GM21515 (cell line): Measurements from ENCODE around the gene MAML3.

Source experiments
- ATAC-seq: cut with Tn5 transposase; IDR thresholded peaks from one replicate; pipeline ENCODE4 v1.9.1; 2021; ENCODE audit not compliant: unreplicated experiment

Gene MAML3

DNA sequence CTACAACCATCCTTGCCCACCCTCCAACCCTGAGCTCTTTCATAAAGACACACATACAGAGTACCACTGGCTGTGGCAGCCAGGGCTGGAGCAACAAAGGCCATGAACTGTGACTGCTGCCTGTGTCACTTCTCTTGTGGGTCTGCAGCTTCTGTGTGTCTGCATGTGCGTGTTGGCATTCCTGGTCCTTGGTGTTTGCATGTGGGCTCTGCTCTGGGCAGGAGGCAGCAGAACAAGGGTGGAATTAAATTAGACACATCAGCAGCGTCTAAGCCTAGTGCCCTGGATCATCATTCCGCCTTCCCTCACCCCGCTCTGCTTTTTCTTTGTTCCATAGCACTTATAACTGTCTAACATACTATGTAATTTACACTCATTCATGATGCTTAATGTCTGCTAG lies 330.6 kb downstream of the MAML3 start:
- ATAC-seq: no peak

DNA sequence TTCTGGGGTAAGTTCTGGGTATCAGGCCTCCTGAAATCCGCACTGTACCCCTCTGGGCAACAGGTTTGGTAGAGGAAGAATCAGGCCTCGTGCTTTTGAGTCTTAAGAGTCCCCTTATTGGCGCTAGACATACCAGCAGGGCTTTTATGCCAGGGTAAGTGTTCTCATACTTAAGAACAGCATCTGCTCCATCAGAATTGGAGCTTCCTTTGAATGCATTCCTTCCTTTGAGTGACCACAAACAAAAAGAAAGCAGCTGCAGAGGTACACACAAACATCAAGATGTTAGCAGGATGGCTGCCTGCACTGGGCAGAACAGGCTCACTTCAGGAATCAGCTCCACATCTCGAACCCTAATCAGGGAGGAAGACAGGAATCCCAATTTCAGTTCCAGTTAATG lies 331.6 kb downstream of the MAML3 start:
- no peak for ATAC-seq

DNA sequence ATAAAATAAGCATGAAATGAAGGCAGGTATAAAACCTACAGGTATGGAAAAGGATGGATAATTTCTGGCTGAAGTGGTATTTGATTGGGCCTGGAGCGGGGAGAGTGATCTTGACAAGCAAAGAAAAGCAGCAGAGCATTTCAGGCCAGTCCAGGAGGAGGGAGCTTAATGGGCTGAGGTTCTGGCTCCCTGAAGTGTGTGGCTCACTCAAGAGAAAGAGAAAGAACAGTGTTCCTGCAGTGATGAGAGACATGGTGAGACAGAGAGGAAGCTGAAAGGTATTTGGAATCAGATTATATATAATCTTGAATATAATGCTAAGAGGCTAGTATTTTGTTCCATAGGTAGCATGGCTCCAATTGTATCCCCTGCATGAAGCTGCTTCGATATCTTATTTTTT lies 334.9 kb downstream of the MAML3 start:
- no peak for ATAC-seq

DNA sequence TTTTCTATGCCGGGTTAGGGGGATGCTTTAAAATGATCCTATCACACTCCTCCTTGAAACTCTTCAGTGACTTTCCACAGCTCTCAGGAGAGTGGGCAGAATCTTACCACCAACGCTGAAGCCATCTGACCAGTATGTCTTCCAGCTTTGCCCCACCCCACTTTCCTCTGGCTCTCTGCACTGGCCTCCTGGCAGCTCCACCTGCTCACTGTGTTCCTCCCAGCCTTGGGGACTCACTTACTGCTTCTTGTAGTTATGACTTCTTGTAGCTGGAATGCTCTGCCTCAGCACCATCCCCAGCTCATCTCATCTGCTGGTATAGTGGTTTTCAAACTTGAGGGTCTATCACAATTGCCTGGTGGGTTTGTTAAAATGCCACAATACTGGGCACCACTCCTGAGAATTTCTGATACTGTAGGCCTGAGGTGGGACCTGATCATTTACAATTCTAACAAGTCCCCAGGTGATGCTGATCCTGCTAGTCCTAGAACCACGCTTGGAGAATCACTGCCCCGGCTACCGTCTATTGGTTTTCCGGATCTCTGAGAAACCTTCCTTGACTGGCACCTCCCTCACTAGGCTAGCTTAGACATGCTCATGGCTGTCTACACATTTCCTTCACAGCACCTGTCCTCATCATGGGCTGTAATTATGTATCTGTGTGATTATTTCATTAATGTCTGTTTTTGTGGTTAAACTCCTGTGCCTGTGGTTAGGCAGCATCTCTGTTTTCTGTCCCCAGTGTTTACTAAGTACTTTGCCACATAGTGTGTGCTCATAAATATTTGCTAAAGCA lies 336.1 kb downstream of the MAML3 start:
- ATAC-seq: no peak

DNA sequence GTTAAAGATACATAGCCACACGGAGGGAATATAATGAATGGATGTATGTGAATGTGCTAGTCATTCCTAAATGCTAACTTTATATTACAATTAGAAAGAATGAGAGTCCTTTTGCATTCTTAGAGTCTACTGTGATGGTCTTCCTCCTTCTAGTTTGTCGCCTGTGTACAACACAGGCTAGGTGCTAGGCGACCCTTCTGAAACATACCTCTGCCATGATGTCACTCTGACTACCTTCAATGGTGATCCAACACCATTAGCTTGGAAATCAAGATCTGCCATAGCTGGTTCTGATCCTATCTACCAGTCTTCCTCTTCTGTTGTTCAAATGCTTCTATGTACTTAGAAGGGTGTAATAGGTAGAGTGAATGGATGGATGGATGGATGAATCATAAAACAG lies 337.1 kb downstream of the MAML3 start:
- no peak for ATAC-seq

DNA sequence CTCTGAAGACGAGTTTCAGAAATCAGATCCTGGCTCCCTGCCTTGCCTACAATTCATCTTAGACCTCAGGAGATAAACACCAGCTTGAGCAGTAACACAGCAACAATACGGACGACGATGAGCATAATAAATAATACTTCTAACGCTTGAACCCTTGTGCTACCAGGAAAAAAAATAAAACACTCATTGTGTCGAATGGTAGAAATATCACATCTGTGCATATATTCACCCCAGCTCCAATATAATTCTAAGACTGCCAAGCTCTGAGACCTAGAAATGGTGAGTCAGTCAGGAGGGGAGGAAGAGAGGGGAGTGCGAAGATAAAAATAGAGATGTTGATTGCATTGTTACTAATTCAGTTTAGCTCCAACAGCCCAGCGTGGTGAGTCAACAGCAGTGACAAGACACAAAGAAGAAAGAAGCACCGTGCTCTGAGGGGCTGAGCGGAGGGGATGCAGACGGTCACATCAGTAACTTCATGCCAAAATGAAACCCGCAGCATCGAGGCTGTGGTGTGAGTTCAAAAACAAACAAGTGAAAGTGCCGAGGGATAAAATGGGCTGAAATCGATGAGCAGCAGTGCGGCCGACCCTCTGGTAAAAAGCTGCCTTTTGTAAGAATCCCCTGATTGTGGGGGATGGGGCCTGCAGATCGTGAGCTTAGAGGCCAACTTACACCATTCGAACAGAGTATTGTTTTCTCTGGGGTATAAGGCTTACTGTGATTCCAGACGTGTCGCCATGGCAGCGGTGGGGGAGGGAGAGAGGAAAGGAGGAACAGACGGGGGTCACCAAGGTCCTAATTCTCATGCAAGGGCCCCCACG lies 338.0 kb downstream of the MAML3 start:
- no peak for ATAC-seq

DNA sequence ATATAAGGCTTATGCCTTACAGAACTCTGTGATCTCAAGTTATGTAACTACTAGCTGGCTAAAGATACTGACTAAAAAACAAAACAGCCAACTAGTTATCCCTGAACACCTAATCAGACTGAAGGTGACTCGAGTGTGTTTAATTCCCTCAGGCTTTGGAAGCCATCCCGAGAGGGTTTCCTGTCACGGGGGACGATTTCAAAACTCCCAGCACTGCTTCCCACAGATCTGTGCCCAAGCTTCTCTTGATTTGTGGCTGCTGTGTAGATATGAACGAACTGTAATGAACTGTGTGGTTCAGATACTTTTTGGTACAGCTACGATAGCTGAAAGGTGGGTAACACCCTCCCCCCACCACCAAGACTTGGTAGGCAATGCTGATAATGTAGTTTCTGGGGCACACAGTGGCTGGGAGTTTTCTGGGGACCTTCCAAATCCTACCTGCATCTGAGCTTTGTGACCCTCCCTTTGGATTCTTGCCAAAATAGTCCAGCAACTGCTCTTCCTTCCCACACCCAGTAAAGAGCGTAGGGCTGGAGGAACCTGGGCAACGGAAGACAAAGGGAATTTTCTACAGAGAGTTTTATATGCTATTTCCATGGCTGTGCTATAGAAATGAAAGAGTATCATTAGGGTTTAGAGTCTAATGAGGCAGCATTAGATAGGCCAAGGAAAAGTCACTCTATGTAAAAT lies 339.5 kb downstream of the MAML3 start:
- no peak for ATAC-seq

DNA sequence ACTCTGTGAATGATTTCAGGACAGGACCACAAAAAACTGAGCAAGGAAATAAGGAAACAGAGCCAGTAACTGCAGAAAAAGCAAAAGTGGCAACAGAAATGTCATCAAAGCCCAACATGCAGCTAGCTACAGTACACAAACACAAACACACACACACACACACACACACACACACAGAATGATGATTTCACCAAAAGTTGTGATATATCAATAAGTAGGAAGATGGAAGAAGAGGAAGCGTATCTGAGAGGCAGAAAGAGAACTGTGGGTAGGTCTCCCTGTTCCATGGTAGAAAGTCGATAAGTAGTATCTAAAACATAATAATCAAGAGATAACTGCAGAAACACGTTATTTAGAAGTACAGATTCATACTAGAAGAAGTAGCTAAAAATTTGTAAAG lies 340.1 kb downstream of the MAML3 start:
- ATAC-seq: no peak

DNA sequence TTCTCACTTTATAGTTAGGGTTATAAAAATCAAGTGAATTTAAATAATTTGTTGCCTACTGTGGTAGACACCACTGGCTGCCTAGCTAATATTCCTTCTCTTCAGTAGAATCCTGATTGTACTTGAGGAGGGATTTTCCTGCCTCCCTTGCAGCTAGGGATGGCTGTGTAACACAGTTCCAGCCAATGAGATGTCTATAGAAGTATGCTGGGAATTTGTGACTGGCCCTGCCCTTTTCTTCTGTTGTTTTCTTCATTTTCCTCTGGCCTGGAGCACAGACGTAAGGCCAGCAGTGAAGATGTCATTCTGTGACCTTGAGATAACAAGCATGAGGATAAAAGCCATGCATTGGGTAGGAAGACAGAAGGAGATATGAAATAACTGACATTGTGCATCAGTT lies 343.3 kb downstream of the MAML3 start:
- no peak for ATAC-seq

DNA sequence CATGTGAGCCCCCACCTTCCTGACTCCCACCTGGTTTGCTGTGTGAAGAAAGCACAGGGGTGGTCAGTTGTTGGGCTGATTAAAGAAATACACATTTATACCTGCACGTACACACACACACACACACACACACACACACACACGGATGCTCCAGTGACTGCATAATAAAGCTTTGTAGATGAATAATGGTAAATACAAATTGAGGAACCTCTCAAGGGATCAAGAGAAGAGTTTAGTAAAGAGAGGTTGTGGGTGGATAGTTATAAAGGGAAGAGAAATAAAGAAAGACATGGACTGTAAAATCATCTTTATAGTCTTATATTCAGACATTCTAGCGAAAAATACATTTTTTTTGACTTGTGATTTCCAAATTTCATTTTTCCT lies 344.2 kb downstream of the MAML3 start:
- no peak for ATAC-seq

DNA sequence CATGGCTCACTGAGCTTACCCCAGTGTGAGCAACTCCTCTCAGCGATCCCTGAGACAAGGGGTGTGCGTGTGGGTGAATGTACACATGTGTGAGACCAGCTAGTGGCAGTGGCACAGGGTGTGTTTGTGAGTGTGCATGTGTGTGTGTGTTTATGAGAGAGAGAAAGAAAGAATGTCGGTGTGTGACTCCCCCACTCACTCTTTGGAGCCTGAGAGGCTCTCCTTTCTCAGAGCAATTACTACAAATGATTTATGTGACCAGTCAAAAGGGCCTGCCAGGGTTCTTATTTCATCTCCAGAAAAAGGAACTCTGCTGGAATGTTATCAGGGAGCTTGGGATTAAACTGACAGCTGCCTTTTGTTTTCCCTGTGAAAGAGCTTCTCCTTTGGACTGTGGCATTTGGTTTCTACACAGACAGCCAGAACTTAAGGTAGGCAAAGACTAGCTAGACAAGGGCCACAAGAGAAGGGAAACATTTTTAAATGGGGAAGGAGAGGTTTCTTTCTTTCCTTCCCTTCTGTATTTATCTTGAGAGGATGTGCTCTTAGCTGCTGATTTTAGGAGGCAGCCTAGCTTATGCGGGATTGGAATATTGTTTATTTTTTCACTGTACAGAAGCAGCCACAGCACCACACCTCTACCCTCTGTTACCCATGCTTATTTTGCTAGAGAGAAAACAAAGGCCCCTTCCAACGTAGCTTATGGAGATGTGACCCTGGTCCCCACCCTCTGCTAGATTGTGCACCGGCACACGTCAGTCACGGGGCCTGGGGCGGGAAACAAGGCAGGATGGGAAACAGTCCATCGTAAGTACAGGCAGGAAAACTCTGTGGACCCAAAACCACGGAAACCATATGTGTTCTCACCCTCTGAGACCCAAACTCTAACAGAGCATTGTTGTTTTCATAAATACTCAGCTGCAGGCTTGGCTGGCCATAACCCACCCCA lies 344.9 kb downstream of the MAML3 start:
- ATAC-seq: no peak

DNA sequence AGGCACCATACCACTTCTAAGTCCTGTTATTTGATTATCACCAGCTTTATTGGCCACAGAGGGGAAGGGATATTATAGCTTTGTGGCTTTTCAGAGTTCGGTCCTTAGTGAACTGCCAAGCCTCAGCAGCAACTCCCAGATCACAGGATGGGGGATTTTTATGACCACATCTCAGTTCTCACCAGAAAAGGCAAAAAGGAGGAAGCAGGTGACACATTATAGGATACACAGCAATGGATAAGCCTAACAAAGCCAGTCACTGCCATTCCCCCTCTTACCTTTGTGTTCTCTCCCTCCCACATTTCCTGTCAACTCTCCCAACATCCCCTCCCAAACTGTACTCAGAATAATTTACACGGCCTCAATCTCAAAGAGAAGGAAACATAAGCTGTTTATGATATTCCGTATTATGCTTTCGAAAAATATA lies 345.6 kb downstream of the MAML3 start:
- no peak for ATAC-seq

DNA sequence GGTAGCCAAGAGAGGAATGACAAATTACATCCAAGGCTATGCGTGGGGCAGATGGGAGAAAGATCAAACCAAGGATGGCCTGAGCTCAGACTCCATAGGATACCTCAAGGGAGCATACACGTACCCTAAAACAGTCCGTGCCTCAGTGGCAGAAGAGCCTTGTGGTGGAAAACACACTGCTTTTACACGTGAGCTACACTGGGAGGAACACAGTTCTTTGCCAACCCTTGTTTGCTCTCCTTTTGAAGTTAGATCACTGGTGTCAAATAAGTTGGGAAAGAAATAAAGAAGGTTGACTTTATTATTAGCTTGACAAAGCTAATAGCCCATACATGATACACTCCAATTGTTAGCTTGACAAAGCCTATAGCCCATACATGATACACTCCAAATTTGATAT lies 346.5 kb downstream of the MAML3 start:
- ATAC-seq: no peak

DNA sequence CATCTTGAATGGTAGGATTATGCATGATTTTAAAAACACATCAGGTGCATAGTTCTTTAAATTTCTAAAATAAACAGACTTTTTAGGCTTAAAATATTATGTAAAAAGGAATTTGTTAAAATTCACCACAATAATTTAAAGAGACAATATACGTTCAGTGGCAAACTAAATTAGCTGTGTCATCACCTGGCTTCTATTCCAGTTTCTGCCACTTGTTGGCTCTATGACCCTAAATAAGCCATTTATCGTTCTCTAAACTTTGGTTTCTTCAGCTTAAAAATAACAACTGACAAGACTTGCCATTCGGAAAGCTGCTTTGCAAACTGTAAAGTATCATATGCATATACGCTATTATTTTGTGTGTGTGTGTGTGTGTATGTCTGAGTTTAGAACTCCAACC lies 347.1 kb downstream of the MAML3 start:
- no peak for ATAC-seq

DNA sequence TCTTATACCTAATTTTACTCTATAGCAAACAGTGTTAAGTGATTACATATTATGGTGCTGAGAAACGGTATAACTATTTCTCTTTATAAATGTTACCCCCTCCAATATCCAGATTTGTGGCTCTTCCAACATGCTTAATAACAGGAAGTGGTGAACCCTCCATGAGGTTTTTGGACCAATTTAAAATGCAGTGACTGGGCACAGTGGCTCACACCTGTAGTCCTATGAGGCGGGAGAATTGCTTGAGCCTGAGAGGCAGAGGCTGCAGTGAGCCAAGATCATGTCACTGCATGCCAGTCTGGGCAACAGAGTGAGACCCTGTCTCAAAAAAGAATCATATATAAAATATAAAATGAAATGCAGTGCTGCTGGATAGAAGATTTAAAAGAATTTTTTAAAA lies 351.1 kb downstream of the MAML3 start:
- no peak for ATAC-seq

DNA sequence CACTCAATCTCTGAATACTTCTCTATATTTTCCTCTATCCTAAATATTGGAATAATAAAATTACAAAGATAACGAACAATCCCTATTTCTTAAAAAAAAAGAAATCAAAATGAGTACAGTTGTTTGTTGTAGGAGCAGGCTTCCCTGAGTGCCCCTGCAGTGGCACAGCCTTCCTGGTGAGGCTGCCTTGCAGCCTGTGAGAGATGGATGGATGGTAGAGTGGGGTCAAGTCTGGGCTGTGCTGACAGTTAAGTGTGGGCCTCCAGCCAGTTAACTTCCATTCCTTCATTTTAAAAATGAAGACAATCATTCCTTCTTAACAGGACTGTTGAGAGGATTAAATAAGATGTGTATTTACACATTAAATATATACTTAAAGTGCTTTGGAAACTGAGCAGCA lies 351.5 kb downstream of the MAML3 start:
- ATAC-seq: no peak

DNA sequence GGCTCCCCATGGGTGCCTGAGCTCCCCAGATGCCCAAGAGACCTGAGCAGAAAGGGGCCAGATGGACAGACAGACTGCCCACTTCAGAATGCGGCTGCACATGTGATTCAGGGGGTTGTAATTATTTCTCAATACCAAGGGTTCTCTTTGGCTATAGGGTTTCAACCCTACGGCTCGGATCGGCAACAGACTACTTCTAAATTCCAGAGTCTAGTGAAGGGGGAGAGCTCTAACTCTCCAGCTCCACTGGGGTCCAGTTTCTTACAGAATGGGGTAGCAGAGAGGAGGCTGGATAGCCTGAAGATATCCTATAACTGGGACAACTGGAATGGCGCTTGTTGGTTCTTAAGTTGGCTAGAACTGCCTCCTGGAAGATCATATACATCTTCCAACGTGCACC lies 352.1 kb downstream of the MAML3 start:
- no peak for ATAC-seq

DNA sequence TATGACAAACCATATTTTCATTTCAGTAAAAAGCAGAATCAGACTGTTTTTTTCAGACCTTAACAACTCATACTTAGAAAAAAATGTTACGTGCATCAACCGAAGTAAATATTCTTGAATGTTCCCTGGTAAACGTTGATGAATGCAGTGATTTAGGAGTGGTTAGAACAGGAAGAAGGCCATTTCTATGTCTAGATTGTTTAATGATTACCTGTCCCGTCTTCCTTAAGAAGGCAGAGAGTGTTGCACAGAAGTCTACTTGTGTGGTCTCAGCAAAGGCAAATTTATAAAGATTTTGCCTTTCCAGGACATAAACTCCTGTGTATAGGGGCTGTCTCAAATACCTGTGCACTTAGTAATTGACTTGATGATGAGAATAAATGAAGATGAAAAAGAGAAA lies 353.9 kb downstream of the MAML3 start:
- ATAC-seq: no peak

DNA sequence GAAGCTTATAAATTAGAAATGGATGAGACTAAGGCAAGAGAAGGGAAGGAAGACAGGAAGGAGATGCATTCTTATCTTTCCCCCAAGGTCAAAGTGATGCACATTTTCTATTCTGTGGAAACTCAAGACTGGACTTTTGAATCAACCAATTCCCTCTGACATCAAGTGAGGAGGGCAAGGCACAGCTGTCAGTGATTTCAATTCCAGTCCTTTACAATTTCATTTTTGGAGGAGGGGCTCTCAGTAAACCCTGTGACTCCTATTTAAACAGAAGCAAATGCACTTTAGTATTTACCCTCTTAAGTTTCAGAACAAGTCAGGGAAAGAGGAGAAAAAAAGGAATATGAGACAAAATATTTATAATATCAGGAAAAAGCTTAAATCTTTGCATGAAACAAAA lies 354.4 kb downstream of the MAML3 start:
- no peak for ATAC-seq

DNA sequence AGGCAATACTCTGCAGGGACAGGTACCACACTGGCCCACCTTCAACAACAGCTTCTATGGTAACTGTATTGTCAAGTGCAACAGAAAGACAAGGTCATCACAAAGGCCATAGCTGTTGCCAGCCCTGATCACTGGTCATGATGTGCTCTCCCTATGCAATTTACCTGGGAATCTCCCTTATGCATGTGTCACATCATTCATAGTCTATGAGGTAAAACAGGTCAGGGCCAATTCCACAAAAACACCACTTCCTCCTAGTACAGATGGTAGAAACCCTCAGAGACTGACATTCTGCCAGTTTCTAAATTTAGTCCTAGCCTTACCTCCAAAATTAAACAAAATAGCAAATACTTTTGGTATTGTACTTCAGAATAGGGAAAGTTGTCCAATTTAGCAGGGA lies 355.5 kb downstream of the MAML3 start:
- no peak for ATAC-seq

DNA sequence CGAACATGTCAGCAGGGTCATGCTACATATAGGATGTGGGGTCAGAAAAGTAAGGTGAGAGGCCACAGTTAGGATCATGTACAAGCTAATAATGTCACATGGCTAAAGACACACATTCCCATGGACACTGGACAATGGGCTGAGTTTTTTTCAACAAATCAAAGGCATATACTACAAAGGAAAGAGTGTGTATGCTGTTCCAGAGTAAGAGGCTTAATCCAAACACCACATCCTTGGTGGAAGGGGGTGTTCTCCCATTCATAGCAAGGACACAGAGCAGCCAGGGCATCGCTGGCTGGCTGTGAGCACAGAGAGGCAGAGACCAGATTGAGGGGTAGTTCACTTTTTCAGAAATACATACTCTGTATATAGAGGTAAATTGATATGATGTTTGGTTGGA lies 356.7 kb downstream of the MAML3 start:
- ATAC-seq: no peak
